Glomerular visceral epithelial cell (primary cell): Measurements from ENCODE around the gene FAM53B.

Experiments used
- DNase-seq: peaks from one replicate; pipeline ENCODE4 v3.0.0-alpha.2; 2016; ENCODE audit errors: extremely low spot score

FAM53B gene

GRCh38 chr10:124742413-124743190, 1.6 kb downstream of the FAM53B start:
- no peak for DNase-seq

DNA sequence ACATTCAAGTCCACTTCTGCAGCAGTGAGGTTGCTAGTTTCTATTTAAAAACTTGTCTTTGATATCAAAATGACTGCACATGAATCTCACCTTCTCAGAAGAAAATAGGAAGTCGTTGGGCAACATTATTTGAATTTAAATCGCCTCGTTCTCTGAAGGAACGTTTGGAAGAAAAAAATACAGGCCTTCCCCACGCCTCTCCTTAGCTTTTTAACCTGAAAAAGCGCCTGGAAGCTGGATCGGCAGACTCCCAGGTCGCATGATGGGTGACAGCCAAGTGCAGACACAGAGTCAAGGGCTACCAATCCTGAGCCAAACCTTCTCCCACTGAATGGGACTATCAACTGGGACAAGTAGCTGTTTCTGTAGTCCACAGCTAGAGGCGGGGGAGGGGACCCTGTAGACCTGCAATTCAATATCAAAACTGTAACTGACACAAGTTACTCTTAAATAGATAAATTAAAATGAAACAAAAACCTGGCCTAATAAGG, 2.2 kb downstream of the FAM53B start:
- DNase-seq, result no peak

DNA sequence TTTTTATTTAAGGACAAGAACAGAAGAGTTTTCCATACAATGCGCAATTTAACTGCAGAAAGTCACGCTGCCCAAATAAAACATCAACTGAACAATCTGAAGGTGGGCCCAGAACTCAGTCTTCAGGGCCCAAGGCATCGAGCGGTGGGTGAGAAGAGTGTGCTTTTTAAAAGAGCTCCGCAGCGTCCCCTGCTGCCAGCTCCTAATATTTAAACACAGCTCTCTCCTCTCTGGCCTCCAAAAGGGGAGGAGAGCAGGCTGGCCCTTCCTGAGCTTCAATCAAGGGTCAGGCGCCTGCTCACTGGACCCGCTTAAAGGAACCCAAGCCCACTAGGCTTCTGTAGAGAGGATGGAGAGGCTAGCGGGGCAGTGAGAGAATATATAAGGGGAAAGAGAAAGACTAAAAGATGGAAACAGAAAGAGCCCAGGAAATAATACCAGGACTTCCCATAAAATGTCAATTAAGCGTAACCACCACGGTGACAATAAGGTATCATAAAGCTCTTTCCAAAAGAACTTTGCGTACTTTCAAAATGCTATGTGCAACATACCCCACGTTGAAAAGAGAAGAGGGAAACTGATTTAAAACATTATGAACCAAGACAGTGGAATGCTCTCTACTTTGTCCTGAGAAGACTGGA, 2.8 kb downstream of the FAM53B start:
- peak; percentile 77 for DNase-seq

DNA sequence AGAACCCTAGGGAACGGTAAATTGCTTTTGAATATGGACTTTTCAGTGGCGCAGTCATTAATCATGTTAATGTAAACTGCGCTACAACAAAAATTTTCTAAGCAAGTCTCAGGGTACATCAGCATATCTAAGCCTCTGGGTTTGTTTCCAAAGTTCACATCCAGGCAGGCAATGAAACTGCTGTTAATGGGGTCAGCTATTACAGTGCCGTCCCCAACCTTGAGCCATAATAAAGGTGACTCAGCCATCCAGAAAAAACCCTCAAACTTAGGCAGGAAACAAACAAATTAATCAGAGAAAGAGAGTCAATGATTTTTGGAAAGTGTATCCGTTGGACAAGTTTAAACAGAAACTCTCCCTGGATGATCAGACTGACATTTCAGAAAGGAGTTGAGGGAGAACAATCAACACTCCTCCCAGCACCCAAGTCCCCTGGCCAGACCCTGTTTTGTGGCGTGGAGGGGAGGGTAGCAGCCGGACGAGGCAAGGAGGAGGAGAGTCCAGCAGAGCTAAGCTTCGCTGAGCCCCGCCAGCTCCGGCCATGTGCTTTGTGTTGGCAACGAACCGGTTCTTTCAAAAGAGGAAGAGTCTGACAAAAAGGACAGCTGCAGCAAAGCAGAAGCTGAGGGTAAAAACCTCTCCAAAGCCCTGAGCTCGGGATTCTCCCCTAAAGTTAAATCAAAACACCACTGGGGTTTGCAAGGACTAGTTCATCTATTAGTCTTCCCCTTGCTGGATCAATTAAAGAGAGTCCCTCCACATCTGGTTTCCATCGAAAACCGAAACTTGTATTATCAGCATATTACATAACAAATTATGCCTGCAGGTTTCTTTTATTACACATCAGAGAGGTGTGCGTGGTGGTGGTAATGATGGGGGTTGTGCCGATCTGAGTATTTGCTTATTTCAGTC, 3.6 kb downstream of the FAM53B start:
- DNase-seq, result no peak

GRCh38 chr10:124739986-124740368, 4.2 kb downstream of the FAM53B start:
- no peak for DNase-seq

GRCh38 chr10:124739119-124739921, 4.9 kb downstream of the FAM53B start:
- DNase-seq, result no peak

- DNase-seq, result no peak
Measured at GRCh38 chr10:124738441-124738840, 5.7 kb downstream of the FAM53B start.

DNA sequence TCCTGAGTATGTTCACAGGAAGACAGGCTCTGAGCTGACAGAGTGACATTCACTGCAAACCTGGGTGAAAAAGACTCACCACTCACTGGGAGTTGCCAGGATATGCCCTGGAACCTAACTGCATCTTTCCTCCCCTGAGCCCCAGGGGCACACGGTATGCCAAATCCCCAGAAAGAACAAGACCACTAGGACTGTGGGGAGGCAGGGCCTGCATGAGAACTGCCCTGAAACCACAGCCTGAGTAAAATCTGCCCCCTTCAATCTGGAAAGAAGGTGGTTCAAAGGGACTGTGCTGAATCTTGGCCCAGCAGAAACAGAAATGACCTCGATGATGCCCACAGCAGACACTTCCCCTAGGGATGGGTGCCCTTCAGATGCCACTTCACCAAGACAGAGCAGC, 6.5 kb downstream of the FAM53B start:
- DNase-seq, result no peak

DNA sequence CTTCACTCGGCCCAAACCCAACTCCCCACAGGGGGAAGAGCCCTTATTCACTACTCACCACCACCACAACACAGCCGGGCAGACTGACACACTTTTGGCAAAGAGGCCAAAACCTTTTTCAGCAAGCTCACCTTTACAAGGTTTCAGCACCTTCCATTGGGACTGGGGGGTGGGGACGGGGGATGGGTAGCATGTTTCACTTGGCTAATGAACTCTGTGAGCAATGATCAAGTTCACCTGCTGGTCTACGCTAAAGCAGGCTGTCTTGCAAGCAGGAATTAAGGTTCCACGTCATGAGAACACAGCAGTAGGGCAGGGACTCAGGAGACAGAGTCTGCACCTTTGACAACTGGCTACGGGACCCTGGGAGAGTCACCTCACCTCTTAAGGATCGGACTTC, 7.0 kb downstream of the FAM53B start:
- DNase-seq, result no peak

GRCh38 chr10:124736491-124737136, 7.6 kb downstream of the FAM53B start:
- DNase-seq, result peak; percentile 80

- no peak for DNase-seq
Measured at GRCh38 chr10:124735491-124736286, 8.5 kb downstream of the FAM53B start.

DNA sequence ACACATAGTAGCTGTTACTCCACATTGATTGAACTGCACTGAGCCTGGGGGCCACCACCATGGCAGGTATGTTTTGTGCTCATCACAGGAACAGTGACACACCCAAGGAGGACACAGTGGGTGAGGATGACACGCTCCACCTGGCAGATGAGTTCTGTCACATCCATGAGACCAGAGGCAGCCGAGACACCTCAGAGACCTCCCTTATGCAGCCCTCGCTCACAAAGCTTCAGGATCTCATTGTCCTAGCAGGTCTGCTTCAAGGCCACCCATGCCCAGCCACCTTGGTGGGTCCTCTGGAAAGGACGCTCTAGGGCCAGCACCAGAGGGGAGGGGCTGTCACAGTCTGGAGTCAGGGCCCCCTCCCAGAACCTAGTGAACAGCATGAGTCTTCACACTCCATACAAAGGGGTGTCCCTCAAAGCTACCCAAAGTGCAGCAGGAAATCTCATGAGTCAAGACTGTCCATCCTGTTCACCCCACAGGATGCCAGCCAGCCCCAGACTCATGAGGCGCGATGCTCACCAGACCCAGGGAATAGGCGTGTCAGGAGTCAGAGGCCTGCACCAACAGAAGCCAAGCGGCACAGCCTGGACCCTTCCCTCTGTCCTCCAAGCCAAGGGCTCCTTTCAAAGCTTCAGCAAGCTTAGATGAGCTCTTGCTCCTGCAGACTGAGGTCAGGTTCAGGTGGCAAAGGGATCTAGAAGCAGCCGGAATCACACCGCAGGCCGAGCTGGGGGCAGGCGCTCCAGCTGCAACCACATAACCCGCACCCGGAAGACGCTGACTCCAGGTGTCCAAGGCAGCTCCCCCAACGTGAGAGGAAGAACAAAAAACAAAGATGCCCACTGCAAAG, 9.6 kb downstream of the FAM53B start:
- no peak for DNase-seq

GRCh38 chr10:124733571-124734245, 10.5 kb downstream of the FAM53B start:
- DNase-seq, result no peak

GRCh38 chr10:124732931-124733570, 11.1 kb downstream of the FAM53B start:
- peak; percentile 71 for DNase-seq

DNA sequence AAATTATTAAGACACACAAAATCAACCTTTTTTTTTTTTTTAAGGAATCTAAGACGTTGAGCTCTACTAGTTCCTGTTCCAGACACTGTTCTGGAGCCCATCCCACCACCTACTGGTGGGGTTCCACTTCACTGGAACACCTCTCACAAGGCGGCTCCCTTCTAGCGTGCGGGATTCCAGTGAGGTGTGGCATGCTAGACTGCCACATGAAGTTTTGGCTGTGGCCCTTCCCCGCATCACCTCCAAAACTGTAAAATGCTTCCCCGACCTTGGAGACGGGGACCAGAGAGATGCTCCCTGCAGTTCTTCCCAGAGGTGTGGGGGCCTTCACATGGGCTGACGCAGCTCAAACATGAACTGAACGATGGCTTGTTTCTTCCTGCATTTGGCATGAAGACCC, 12.6 kb downstream of the FAM53B start:
- DNase-seq, result no peak

DNA sequence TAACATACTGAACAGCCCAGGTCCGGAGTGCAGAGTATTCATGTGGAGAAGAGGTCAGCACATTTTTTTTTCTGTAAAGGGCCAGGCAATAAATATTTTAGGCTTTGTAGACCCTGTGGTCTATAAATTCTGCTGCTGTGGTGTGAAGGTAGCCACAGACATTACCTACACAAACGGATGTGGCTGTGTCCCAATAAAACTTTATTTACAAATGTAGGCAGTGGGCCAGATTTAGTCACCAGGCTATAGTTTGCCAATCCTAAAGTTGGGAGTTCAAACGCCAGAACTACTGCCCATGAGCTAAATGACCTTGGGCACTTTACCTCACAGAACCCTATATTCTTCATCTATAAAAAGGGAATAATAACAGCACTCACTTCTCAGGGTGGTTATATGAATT, 13.4 kb downstream of the FAM53B start:
- no peak for DNase-seq

- no peak for DNase-seq
Measured at GRCh38 chr10:124728830-124729661, 15.1 kb downstream of the FAM53B start.
